Right lobe of liver (tissue), 4 donors: Measurements from ENCODE around the gene PROZ.

Experiments
- POLR2A ChIP-seq: fragments of 450-650 bp; IDR thresholded peaks from one replicate; pipeline ENCODE4 v1.6.1; 2017; ENCODE audit warnings: antibody characterized with exemption, mild to moderate bottlenecking
- TF ChIP-seq, protein P1 (sequence below), 4 donors: fragments of 200-600 bp in 3 of 4; fragments of 450-650 bp in 1 of 4; IDR thresholded peaks; one replicate each; pipeline versions ENCODE4 v1.5.1 to v1.8.0; 2016 to 2022; ENCODE audit warnings: antibody characterized with exemption in 4 of 4, mild to moderate bottlenecking in 2 of 4
- donor health status: DM: no; HTN: no; CAD: no.
- donor health status: DM: no; HTN: no; CAD: no.
- donor health status: DM: no; HTN: yes; CAD: no.

DNA sequence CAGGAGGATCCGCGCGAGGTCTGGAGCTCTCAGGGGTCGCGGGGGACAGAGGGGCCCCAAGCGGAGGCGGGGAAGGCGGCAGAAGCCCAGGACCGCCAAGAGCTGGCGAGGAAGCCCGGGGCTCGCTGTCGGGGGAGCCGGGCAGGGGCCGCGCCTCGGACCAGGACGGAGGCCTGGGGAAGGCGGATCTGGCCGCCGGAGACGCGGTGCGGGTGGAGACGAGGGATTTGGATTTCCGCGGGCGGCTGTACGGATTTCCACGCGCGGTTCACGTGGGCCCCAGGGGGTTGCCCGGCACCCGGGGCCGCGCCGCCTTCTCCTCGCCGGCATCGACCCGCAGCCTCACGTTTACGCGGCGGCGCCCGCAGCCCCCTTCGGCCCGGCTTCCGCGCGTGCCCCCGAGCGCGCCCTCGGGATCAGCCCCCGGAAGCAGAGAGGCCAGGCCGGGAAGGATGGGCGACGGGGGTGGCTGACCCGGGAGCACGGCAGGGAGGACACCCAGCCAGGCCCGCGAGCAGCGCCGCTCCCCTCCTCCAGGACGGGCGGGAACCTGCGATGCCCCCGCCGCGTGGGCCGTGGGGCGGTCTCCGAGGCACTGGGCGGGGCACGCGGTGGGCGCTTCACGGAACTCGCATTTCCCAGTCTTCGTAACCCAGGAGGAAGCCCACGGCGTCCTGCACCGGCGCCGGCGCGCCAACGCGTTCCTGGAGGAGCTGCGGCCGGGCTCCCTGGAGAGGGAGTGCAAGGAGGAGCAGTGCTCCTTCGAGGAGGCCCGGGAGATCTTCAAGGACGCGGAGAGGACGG lies 48.2 kb upstream of the PROZ start:
- TF ChIP-seq, protein P1, sequence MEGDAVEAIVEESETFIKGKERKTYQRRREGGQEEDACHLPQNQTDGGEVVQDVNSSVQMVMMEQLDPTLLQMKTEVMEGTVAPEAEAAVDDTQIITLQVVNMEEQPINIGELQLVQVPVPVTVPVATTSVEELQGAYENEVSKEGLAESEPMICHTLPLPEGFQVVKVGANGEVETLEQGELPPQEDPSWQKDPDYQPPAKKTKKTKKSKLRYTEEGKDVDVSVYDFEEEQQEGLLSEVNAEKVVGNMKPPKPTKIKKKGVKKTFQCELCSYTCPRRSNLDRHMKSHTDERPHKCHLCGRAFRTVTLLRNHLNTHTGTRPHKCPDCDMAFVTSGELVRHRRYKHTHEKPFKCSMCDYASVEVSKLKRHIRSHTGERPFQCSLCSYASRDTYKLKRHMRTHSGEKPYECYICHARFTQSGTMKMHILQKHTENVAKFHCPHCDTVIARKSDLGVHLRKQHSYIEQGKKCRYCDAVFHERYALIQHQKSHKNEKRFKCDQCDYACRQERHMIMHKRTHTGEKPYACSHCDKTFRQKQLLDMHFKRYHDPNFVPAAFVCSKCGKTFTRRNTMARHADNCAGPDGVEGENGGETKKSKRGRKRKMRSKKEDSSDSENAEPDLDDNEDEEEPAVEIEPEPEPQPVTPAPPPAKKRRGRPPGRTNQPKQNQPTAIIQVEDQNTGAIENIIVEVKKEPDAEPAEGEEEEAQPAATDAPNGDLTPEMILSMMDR (IDR thresholded peaks at IDR 0.05) = no peak
- TF ChIP-seq POLR2A = no peak
